Umbilical cord (tissue), 2 donors: ENCODE results near the gene TMEM45B. TPM values are rescaled to one million over a fixed set of nuclear protein-coding genes. Genes with fewer than 3 reads are reported as not detected.
"Not testable (repeated sequence)": the region's sequence is repeated elsewhere in the genome, so short reads cannot be mapped to it uniquely, and the experiment has no call there.

Experiments
- DNase-seq: peaks from one replicate; pipeline ENCODE4 v3.0.0-alpha.2; 2015; ENCODE audit warnings: low spot score
- total RNA-seq: library from RNA; depleted of rRNA; stranded (reverse); fragments of >200 nt; gene quantifications from one replicate; pipeline ENCODE4 v1.2.3, GENCODE V29; 2014; ENCODE audit warnings: low replicate concordance; ENCODE audit not compliant: insufficient read depth

TMEM45B gene
- total RNA-seq, 1 donor from 2014 or later: 2.9 TPM

GRCh38 chr11:129808241-129808640 is 7.4 kb upstream of the TMEM45B start:
- not testable (repeated sequence) for DNase-seq

GRCh38 chr11:129813231-129813791 is 2.3 kb upstream of the TMEM45B start:
- no peak for DNase-seq

GRCh38 chr11:129814244-129815014 is 1.2 kb upstream of the TMEM45B start:
- DNase-seq: no peak

GRCh38 chr11:129817534-129818051 is 1.9 kb downstream of the TMEM45B start:
- no peak for DNase-seq

- DNase-seq: not testable (repeated sequence)
These were observed 2.6 kb downstream of the TMEM45B start for GRCh38 chr11:129818236-129818635.

GRCh38 chr11:129819237-129819636 is 3.6 kb downstream of the TMEM45B start:
- peak; percentile 26 for DNase-seq

GRCh38 chr11:129820228-129820627 is 4.6 kb downstream of the TMEM45B start:
- DNase-seq: not testable (repeated sequence)

GRCh38 chr11:129823281-129823680 is 7.6 kb downstream of the TMEM45B start:
- peak; percentile 40 for DNase-seq

GRCh38 chr11:129823799-129824198 is 8.2 kb downstream of the TMEM45B start:
- not testable (repeated sequence) for DNase-seq

- DNase-seq: no peak
These were observed 9.7 kb downstream of the TMEM45B start for GRCh38 chr11:129825380-129825779.

- DNase-seq: peak; percentile 37
These were observed 12.7 kb downstream of the TMEM45B start for GRCh38 chr11:129828301-129828836.

GRCh38 chr11:129829497-129829896 is 13.8 kb downstream of the TMEM45B start:
- DNase-seq: not testable (repeated sequence)

- DNase-seq: not testable (repeated sequence)
These were observed 15.6 kb downstream of the TMEM45B start for GRCh38 chr11:129831227-129831626.

GRCh38 chr11:129833260-129833659 is 17.6 kb downstream of the TMEM45B start:
- DNase-seq: not testable (repeated sequence)

- DNase-seq: not testable (repeated sequence)
These were observed 20.8 kb downstream of the TMEM45B start for GRCh38 chr11:129836423-129836891.

GRCh38 chr11:129836979-129837378 is 21.3 kb downstream of the TMEM45B start:
- no peak for DNase-seq

GRCh38 chr11:129840236-129840635 is 24.6 kb downstream of the TMEM45B start:
- DNase-seq: peak; percentile 43

GRCh38 chr11:129842138-129842537 is 26.5 kb downstream of the TMEM45B start:
- no peak for DNase-seq

- DNase-seq: peak; percentile 84
These were observed 31.1 kb downstream of the TMEM45B start for GRCh38 chr11:129846508-129847335.

GRCh38 chr11:129847361-129847760 is 31.7 kb downstream of the TMEM45B start:
- DNase-seq: not testable (repeated sequence)

GRCh38 chr11:129849447-129850130 is 33.9 kb downstream of the TMEM45B start:
- no peak for DNase-seq
